ENCODE results near the gene ARMC5. TPM values are rescaled to one million over a fixed set of nuclear protein-coding genes. Genes with fewer than 3 reads are reported as not detected.

ARMC5 gene
- total RNA-seq, 4 donors from 2014 or later, result 4.7 to 14.2 (median 8.7) TPM

- peaks cover 2 to 71% (median 9%) of the 10 kb centered on the region in 3 donors for H3K4me1 ChIP-seq
- peak overlapping the region; percentile 25 to 99 (median 96) for H3K27ac ChIP-seq
- peaks cover 0 to 54% of the 10 kb centered on the region in 2 donors for H3K36me3 ChIP-seq
- TF ChIP-seq POLR2A (IDR thresholded peaks at IDR 0.05) (no peak), CTCF (IDR thresholded peaks at IDR 0.05) (no peak), EP300 (IDR thresholded peaks at IDR 0.05) (no peak), POLR2AphosphoS5 (IDR thresholded peaks at IDR 0.05) (no peak)
- no peak for ATAC-seq
- no peaks in the 10 kb centered on the region for H3K9me3 ChIP-seq
- H3K27me3 ChIP-seq, result no peaks in the 10 kb centered on the region
- peak overlapping the region in 1 of 2 donors; percentile 88 for H3K4me3 ChIP-seq
- WGBS, 2 donors (ENCODE audit: low coverage in 1 of 2), result 17 to 58% methylated on average over 1 to 4 of the region's 17 CpGs
These were observed 14.1 kb downstream of the ARMC5 start for GRCh38 chr16:31473264-31473984.

DNA sequence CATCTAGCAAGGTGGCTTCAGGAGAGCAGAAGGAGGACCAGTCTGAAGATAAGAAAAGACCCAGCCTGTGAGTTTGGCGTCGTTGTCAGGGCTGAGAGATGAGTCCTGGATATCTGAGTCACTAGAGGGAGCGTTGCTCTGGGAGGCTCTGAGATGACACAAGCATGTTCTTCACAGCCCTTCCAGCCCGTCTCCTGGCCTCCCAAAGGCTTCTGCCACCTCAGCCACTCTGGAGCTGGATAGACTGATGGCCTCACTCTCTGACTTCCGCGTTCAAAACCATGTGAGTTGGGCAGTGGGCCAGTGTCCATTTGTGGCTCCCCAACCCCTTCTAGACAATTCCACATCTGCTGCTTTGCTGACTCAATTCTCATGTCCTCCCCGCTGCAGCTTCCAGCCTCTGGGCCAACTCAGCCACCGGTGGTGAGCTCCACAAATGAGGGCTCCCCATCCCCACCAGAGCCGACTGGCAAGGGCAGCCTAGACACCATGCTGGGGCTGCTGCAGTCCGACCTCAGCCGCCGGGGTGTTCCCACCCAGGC is 14.9 kb downstream of the ARMC5 start:
- Histone ChIP-seq H3K27ac (peak overlapping the region in 3 of 4 donors; percentile 32 to 97 (median 95)), H3K36me3 (peaks cover 0 to 62% of the 10 kb centered on the region in 2 donors), H3K4me1 (peaks cover 2 to 71% (median 9%) of the 10 kb centered on the region in 3 donors), H3K9me3 (no peaks in the 10 kb centered on the region), H3K4me3 (no peak overlapping the region), H3K27me3 (no peaks in the 10 kb centered on the region)
- ATAC-seq, result no peak
- no peak for TF ChIP-seq CTCF (IDR thresholded peaks at IDR 0.05)
- WGBS, 2 donors (ENCODE audit: low coverage in 1 of 2), result 40% methylated on average over 7 of the region's 12 CpGs; no CpG with 5 or more reads in 1 of the 2 donors

GRCh38 chr16:31474773-31475738 is 15.8 kb downstream of the ARMC5 start:
- peaks cover 2 to 74% (median 9%) of the 10 kb centered on the region in 3 donors for H3K4me1 ChIP-seq
- H3K9me3 ChIP-seq, result no peaks in the 10 kb centered on the region
- ATAC-seq, result no peak
- no peaks in the 10 kb centered on the region for H3K27me3 ChIP-seq
- WGBS, 2 donors (ENCODE audit: low coverage in 1 of 2), result 40 to 86% methylated on average over 1 to 10 of the region's 12 CpGs
- no peak for TF ChIP-seq POLR2AphosphoS5 (IDR thresholded peaks at IDR 0.05)
- TF ChIP-seq POLR2A (IDR thresholded peaks at IDR 0.05), result no peak
- no peak for TF ChIP-seq CTCF (IDR thresholded peaks at IDR 0.05)
- TF ChIP-seq EP300 (IDR thresholded peaks at IDR 0.05), result no peak
- peaks cover 0 to 64% of the 10 kb centered on the region in 2 donors for H3K36me3 ChIP-seq
- H3K27ac ChIP-seq, result peak overlapping the region in 3 of 4 donors; percentile 43 to 95 (median 67)
- no peak overlapping the region for H3K4me3 ChIP-seq

DNA sequence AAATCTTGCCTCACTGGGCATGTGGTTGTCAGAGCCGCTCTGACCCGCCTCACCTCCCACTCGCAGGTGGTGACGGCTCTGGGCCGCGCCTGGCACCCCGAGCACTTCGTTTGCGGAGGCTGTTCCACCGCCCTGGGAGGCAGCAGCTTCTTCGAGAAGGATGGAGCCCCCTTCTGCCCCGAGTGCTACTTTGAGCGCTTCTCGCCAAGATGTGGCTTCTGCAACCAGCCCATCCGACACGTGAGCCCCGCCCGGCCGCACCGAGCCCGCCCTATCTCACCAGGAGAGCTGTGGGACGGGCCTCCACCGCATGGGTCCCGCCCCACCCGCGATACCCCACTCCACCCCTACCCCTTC is 16.6 kb downstream of the ARMC5 start:
- TF ChIP-seq CTCF (IDR thresholded peaks at IDR 0.05) (no peak), EP300 (IDR thresholded peaks at IDR 0.05) (no peak), POLR2AphosphoS5 (IDR thresholded peaks at IDR 0.05) (no peak), POLR2A (IDR thresholded peaks at IDR 0.05) (no peak)
- H3K27ac ChIP-seq, result peak overlapping the region in 3 of 4 donors; percentile 50 to 67 (median 64)
- no CpG with 5 or more reads among the region's 26 CpGs for WGBS, 2 donors (ENCODE audit: low coverage in 1 of 2)
- ATAC-seq, result no peak
- no peaks in the 10 kb centered on the region for H3K27me3 ChIP-seq
- H3K9me3 ChIP-seq, result no peaks in the 10 kb centered on the region
- H3K4me3 ChIP-seq, result peak overlapping the region in 1 of 2 donors; percentile 33
- peaks cover 0 to 64% of the 10 kb centered on the region in 2 donors for H3K36me3 ChIP-seq
- peaks cover 2 to 74% (median 14%) of the 10 kb centered on the region in 3 donors for H3K4me1 ChIP-seq
